Suprapubic skin (tissue), 4 donors: ENCODE data around the gene MYADML2.

Experiments used
- CTCF ChIP-seq, 2 donors: fragments of 200-600 bp in 1 of 2; fragments of 450-650 bp in 1 of 2; sonication (generic) in 1 of 2; IDR thresholded peaks; one replicate each; pipeline ENCODE4 v1.5.1; 2016 to 2019; ENCODE audit warnings: antibody characterized with exemption in 2 of 2, mild to moderate bottlenecking in 1 of 2, moderate library complexity in 1 of 2
- EP300 ChIP-seq: sonication (generic); formaldehyde crosslinking; IDR thresholded peaks from one replicate; pipeline ENCODE4 v1.6.1; 2017; ENCODE audit warnings: antibody characterized with exemption
- POLR2AphosphoS5 ChIP-seq, 3 donors: sonication (generic); formaldehyde crosslinking; IDR thresholded peaks; one replicate each; pipeline ENCODE4 v1.6.1; 2017; ENCODE audit warnings: antibody characterized with exemption in 3 of 3

DNA sequence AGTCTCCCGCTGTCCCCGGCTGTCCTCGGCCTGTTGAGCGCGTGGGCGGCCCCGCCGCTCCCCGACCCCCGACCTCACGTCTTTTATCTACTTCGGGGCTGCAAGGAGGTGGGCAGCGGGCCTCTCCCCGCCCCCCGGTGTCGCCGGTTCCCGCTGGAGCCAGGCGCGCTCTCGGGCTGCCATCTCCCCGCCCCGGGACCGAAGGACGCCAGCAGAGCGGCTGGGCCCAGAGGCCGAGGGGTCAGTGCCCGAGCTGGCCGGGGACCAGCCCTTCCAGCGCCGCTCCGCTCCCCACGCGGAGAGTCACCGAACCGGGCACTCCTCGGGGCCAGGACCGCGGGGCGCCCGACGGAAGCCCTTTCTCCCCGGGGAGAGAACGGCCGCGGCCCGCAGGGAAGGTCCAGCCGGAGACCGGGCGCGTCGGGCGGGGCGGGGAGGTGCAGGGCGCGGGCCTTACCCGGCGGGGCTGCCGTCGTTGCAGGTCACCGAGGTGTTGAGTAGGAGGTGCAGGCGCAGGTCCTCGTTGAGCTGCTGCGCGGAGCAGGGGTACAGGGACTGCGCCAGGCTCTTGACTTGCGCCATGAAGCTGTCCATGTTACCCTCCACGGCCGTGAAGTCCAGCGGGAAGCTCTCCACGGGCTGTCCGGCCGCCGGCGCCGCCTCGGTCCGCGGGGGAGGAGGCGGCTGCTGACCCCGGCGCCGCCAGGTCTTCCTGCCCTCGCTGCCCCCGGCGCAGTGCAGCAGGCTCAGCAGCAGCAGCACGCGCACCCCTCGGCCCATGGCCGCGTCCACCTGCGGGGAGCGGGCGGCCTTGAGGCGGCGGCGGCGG lies 13.3 kb upstream of the MYADML2 start:
- TF ChIP-seq EP300 (no peak), POLR2AphosphoS5 (IDR thresholded peaks at IDR 0.05) (no peak), CTCF (IDR thresholded peaks at IDR 0.05) (no peak)
